ENCODE data around the gene HACD2. TPM values are rescaled to one million over a fixed set of nuclear protein-coding genes. Genes with fewer than 3 reads are reported as not detected.

Gene HACD2
- total and polyA plus RNA-seq, 2 donors from 2014 or later = 13.1 to 25.4 TPM

DNA sequence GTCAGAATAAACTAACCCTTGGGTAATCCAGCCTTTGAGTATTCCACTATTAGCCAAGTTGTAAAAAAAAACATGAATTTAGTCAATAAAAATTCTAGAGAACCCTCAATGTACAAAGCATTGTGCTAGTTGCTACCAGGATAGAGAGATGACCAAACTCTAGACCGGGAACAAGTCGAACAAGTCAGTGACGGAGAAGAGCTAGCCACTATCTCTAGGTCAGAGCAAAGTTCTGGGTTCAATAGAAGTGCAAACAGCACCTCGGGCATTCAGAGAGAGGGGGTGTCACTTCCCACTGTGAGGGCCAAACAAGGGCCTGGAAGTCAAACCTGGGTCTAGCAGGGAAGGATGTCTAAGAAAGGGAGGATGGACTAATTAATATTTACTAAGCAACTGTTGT, 133.7 kb downstream of the HACD2 start:
- H3K9ac ChIP-seq (ENCODE audit: low read length in 3 of 3) = no peak overlapping the region
- DNase-seq (no peak), FAIRE-seq (no peak)
- peaks cover 0 to 5% (median 0%) of the 10 kb centered on the region in 3 donors for H3K4me1 ChIP-seq (ENCODE audit: control insufficient read depth in 2 of 3, insufficient read depth in 2 of 3, low read depth in 1 of 3, low read length in 3 of 3)
- TF ChIP-seq, protein P1, sequence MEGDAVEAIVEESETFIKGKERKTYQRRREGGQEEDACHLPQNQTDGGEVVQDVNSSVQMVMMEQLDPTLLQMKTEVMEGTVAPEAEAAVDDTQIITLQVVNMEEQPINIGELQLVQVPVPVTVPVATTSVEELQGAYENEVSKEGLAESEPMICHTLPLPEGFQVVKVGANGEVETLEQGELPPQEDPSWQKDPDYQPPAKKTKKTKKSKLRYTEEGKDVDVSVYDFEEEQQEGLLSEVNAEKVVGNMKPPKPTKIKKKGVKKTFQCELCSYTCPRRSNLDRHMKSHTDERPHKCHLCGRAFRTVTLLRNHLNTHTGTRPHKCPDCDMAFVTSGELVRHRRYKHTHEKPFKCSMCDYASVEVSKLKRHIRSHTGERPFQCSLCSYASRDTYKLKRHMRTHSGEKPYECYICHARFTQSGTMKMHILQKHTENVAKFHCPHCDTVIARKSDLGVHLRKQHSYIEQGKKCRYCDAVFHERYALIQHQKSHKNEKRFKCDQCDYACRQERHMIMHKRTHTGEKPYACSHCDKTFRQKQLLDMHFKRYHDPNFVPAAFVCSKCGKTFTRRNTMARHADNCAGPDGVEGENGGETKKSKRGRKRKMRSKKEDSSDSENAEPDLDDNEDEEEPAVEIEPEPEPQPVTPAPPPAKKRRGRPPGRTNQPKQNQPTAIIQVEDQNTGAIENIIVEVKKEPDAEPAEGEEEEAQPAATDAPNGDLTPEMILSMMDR (IDR thresholded peaks at IDR 0.05; ENCODE audit: borderline replicate concordance, extremely low read depth, insufficient read depth) = no peak
- intact Hi-C loops (cut with DNase I) = no loop called here
- no peak overlapping the region for H3K4me3 ChIP-seq (ENCODE audit: low read length in 3 of 3)
- H3K36me3 ChIP-seq (ENCODE audit: control insufficient read depth in 2 of 3, insufficient read depth in 3 of 3, low read length in 3 of 3) = no peaks in the 10 kb centered on the region
- no peaks in the 10 kb centered on the region for H3K27me3 ChIP-seq (ENCODE audit: control insufficient read depth, insufficient read depth, low read length)
- H3K27ac ChIP-seq (ENCODE audit: low read depth in 2 of 2, low read length in 2 of 2) = no peak overlapping the region
- H3K9me3 ChIP-seq (ENCODE audit: control insufficient read depth in 2 of 3, insufficient read depth in 1 of 3, low read length in 3 of 3) = no peaks in the 10 kb centered on the region

DNA sequence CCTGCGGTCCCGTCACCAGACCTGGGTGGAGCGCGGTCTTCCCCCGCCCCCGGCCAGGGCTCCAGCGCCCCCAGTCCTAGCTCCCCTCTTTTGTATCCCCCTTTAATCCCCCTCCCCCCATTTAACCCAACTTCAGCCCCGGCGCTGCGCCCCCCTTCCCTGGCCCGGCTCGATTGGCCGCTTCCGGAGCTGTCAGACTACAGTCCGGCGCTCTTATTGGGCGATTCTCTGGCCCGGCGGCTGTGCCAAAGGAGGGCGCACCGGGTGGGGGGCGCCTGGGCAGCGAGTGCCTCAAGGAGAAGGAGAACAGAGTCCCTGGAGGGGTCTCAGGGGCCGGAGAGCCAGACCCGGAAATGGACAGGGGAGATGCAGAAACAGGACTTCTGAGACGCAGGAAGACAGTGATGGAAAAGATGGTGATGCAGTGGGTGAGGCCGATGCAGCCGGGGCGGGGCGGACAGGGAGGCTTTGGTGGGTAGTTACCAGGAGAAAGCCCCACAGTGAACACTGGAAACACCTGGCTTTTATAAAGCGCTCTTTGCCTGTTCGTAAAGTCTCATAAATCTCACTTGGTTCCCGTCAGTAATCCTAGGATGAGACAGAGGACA, 134.8 kb downstream of the HACD2 start:
- intact Hi-C loops (cut with DNase I) = no loop called here
- Histone ChIP-seq H3K9me3 (ENCODE audit: control insufficient read depth in 2 of 3, insufficient read depth in 1 of 3, low read length in 3 of 3) (no peaks in the 10 kb centered on the region), H3K4me1 (ENCODE audit: control insufficient read depth in 2 of 3, insufficient read depth in 2 of 3, low read depth in 1 of 3, low read length in 3 of 3) (peaks cover 0 to 5% (median 0%) of the 10 kb centered on the region in 3 donors), H3K36me3 (ENCODE audit: control insufficient read depth in 2 of 3, insufficient read depth in 3 of 3, low read length in 3 of 3) (no peaks in the 10 kb centered on the region), H3K27me3 (ENCODE audit: control insufficient read depth, insufficient read depth, low read length) (no peaks in the 10 kb centered on the region), H3K4me3 (ENCODE audit: low read length in 3 of 3) (peak overlapping the region in 1 of 3 donors; percentile 39), H3K9ac (ENCODE audit: low read length in 3 of 3) (peak overlapping the region in 1 of 3 donors; percentile 34), H3K27ac (ENCODE audit: low read depth in 2 of 2, low read length in 2 of 2) (no peak overlapping the region)
- TF ChIP-seq, protein P1 (IDR thresholded peaks at IDR 0.05; ENCODE audit: borderline replicate concordance, extremely low read depth, insufficient read depth) = no peak
- DNase-seq (peak; percentile 55 to 85 (median 75)), FAIRE-seq (no peak)

DNA sequence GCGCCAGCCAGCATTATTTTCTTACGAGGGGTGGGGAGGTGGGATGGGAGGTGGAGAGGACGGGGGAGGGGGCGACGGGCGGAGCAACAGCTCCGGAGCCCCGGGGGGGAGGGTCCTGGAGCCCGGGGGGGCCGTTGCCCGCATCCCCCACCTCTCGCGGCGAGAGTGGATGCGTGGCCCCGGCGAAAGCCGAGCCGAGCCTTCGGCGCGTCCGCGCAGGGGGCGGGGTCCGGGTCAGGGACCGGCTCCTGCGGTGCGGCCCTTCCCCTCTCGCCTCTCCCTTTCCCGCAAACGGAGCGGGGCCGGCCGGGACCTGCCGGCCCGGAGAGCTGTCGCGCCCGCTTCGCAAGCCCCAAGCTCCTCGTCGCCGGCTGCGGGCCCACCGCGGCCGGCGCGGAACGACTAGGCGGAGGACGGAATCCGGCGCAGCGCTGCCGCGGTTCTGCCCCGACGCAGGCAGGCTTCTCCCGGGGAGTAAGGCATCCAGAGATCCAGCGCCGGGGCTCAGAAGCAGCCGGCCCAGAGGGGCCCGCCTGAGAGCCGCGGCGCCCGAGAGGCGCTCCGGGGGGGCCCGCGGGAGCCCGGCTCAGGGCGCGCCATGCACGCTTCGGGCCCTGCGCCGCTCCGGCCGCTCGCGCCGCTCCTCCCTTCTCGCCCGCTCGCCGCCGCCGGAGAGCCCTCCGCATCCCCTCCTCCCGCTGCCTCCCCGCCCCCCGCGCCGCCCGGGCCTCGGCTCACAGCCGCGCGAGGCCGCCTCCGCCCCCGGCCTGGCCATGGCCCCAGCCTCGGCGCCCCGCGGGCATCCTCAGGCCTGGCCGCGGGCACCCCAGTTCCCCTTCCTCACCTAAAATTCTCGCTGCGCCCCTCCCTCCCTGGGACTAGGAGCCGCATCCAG, 135.5 kb downstream of the HACD2 start:
- intact Hi-C loops (cut with DNase I) = no loop called here
- Histone ChIP-seq H3K36me3 (ENCODE audit: control insufficient read depth in 2 of 3, insufficient read depth in 3 of 3, low read length in 3 of 3) (no peaks in the 10 kb centered on the region), H3K27ac (ENCODE audit: low read depth in 2 of 2, low read length in 2 of 2) (peak overlapping the region in 1 of 2 donors; percentile 51), H3K4me3 (ENCODE audit: low read length in 3 of 3) (peak overlapping the region in 2 of 3 donors; percentile 24 to 55), H3K4me1 (ENCODE audit: control insufficient read depth in 2 of 3, insufficient read depth in 2 of 3, low read depth in 1 of 3, low read length in 3 of 3) (peaks cover 0 to 5% (median 0%) of the 10 kb centered on the region in 3 donors), H3K9ac (ENCODE audit: low read length in 3 of 3) (no peak overlapping the region), H3K27me3 (ENCODE audit: control insufficient read depth, insufficient read depth, low read length) (no peaks in the 10 kb centered on the region), H3K9me3 (ENCODE audit: control insufficient read depth in 2 of 3, insufficient read depth in 1 of 3, low read length in 3 of 3) (no peaks in the 10 kb centered on the region)
- TF ChIP-seq, protein P1 (IDR thresholded peaks at IDR 0.05; ENCODE audit: borderline replicate concordance, extremely low read depth, insufficient read depth) = no peak
- DNase-seq (peak in 4 of 5 donors; percentile 45 to 71 (median 62)), FAIRE-seq (no peak)

Measured in kidney (tissue), 14 donors.